GM12874 (cell line): ENCODE results near the gene RBBP4.

Experiments
- TF ChIP-seq, protein P1 (sequence below): IDR thresholded peaks from 2 replicates; pipeline ENCODE4 v1.5.1; 2011; ENCODE audit warnings: low read depth, mild to moderate bottlenecking, control low read depth, low read length, moderate library complexity; ENCODE audit not compliant: insufficient read depth

Gene RBBP4

GRCh38 chr1:32715901-32716311, 64.9 kb downstream of the RBBP4 start:
- TF ChIP-seq, protein P1, sequence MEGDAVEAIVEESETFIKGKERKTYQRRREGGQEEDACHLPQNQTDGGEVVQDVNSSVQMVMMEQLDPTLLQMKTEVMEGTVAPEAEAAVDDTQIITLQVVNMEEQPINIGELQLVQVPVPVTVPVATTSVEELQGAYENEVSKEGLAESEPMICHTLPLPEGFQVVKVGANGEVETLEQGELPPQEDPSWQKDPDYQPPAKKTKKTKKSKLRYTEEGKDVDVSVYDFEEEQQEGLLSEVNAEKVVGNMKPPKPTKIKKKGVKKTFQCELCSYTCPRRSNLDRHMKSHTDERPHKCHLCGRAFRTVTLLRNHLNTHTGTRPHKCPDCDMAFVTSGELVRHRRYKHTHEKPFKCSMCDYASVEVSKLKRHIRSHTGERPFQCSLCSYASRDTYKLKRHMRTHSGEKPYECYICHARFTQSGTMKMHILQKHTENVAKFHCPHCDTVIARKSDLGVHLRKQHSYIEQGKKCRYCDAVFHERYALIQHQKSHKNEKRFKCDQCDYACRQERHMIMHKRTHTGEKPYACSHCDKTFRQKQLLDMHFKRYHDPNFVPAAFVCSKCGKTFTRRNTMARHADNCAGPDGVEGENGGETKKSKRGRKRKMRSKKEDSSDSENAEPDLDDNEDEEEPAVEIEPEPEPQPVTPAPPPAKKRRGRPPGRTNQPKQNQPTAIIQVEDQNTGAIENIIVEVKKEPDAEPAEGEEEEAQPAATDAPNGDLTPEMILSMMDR: no peak

DNA sequence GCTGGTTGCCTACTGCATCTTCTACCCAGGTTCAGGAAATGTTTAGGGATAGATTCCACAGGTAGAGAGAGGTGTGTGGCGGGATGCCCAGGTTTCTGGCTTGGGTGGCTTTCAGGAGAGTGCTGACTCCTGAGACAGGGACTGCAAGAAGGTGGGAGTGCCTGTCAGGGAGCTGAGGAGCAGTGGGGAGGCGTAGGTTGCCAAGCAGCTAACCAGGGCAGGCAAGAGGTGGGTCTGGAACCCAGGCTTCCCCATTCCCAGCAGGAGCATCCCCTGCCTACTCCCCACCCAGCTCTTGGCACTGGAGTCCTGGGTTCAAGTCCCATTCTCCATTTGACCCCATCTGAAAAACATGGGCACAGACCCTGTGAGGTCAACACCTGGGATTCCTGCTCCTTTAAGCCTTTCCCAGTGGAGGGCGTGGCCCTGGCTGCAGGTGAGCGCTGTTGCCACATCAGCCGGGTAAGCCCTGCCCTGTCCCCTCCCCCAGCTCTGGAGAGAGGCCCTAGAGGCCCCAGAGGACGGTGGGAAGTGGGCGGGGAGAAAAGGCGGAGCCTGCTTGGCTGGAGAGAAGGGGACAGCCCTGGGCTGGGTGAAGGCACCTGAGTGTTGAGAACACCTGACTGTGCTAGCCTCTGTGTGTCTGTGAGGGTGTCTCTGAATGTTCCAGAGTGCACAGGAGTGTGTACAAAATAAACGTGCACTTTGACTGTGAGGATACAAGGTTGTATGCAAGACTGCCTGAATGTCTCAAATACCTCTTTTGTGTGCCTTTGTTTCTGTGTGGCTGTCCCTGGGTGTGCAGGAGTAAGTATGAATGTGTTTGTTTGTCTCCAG, 65.5 kb downstream of the RBBP4 start:
- TF ChIP-seq, protein P1: no peak

GRCh38 chr1:32717503-32717902, 66.5 kb downstream of the RBBP4 start:
- TF ChIP-seq, protein P1: no peak

- TF ChIP-seq, protein P1: no peak
These were observed 67.0 kb downstream of the RBBP4 start for GRCh38 chr1:32718036-32718435.

GRCh38 chr1:32718527-32718926, 67.5 kb downstream of the RBBP4 start:
- TF ChIP-seq, protein P1: no peak

- TF ChIP-seq, protein P1: no peak
These were observed 68.8 kb downstream of the RBBP4 start for GRCh38 chr1:32719681-32720275.

GRCh38 chr1:32724678-32725614, 73.9 kb downstream of the RBBP4 start:
- TF ChIP-seq, protein P1: no peak
